Measurements from ENCODE around the gene SLC13A4. TPM values are rescaled to one million over a fixed set of nuclear protein-coding genes. Genes with fewer than 3 reads are reported as not detected.

SLC13A4 gene
- total RNA-seq, 1 donor from 2014 or later, result 0.35 TPM

Other genes starting within 250 kb of the SLC13A4 start
- 10.0 TPM for gene CNOT4, start 218.1 kb downstream of the SLC13A4 start, total RNA-seq
- gene NUP205, start 170.3 kb downstream of the SLC13A4 start, total RNA-seq, result 12.2 TPM
- 12.5 TPM for gene STMP1, start 65.7 kb downstream of the SLC13A4 start, total RNA-seq
- 4.8 TPM for gene FAM180A, start 20.6 kb upstream of the SLC13A4 start, total RNA-seq
- gene MTPN, start 249.2 kb upstream of the SLC13A4 start, total RNA-seq, result 29.5 TPM